K562 (cell line): Measurements from ENCODE around the gene OSBP2. TPM values are rescaled to one million over a fixed set of nuclear protein-coding genes. Genes with fewer than 3 reads are reported as not detected.
A peak's percentile ranks its signal among the peaks of the same experiment; 100 is the strongest.

ENCODE experiments used
- ATAC-seq: fragments of 200-7000 bp; cut with Tn5 transposase; 3 replicates; pipeline ENCODE4 v1.9.1; 2020; ENCODE audit warnings: moderate library complexity
- BruUV-seq: library from RNA; stranded (reverse); fragments of 400-500 nt; replicated peaks from 2 replicates; lab custom pipeline; 2021; lab: Mats Ljungman, UMichigan
- CTCF ChIA-PET: fragments of 300-600 bp; formaldehyde crosslinking; extraction: SDS; loops from one replicate; lab custom pipeline; 2021; ENCODE audit warnings: low intra/inter-chr PET ratio; lab: Yijun Ruan, JAX
- POLR2A ChIA-PET: fragments of 300-600, 350-650 bp; sonication (Branson Sonifier 250); formaldehyde crosslinking; extraction: SDS; loops from one replicate; lab custom pipeline; 2021; ENCODE audit warnings: antibody characterized with exemption, inconsistent platforms; lab: Yijun Ruan, JAX
- DNase-seq, 4 experiments: peaks; one replicate each; pipeline versions ENCODE4 v3.0.0 to v3.0.0-alpha.2; 2011 to 2018; ENCODE audit warnings: low spot score in 3 of 4, mixed read lengths in 3 of 4; ENCODE audit errors: extremely low read depth in 1 of 4
- FAIRE-seq: peaks from 2 replicates; lab custom pipeline; 2011; peaks lifted over from hg19 to GRCh38; lab: Jason Lieb, UNC
- H2AFZ ChIP-seq: 2 replicates; pipeline ENCODE4 v1.6.0; 2011; ENCODE audit warnings: low read depth, low read length, control low read depth, inconsistent platforms
- H3K27ac ChIP-seq: fragments of 200-600 bp; 3 replicates; pipeline ENCODE4 v1.8.0; 2011; ENCODE audit warnings: low read depth, mild to moderate bottlenecking, control low read depth, inconsistent platforms, low read length, moderate library complexity, mixed read lengths; ENCODE audit errors: extremely low read depth
- H3K27me3 ChIP-seq, 2 experiments: fragments of 300-600 bp in 1 of 2; 2 replicates in 1 of 2; 3 replicates in 1 of 2; pipeline versions ENCODE4 v1.6.0 to v1.8.0; 2011; ENCODE audit warnings: inconsistent platforms in 2 of 2, low read length in 2 of 2, mild to moderate bottlenecking in 1 of 2, mixed read lengths in 1 of 2, moderate library complexity in 1 of 2; ENCODE audit not compliant: control insufficient read depth in 2 of 2, insufficient read depth in 2 of 2
- H3K36me3 ChIP-seq: fragments of 300-600 bp; 3 replicates; pipeline ENCODE4 v1.8.0; 2011; ENCODE audit warnings: mild to moderate bottlenecking, low read length, inconsistent platforms; ENCODE audit not compliant: control insufficient read depth, insufficient read depth
- H3K4me1 ChIP-seq, 2 experiments: fragments of 200-600 bp in 1 of 2; replicated peaks in 1 of 2; 2 replicates in 1 of 2; 3 replicates in 1 of 2; pipeline versions ENCODE4 v1.5.1 to v1.8.0; 2011; ENCODE audit warnings: inconsistent platforms in 2 of 2, low read length in 2 of 2, mild to moderate bottlenecking in 1 of 2, mixed read lengths in 1 of 2, moderate library complexity in 1 of 2; ENCODE audit not compliant: control insufficient read depth in 2 of 2, insufficient read depth in 2 of 2
- H3K4me2 ChIP-seq: 2 replicates; pipeline ENCODE4 v1.6.1; 2011; ENCODE audit warnings: low read length, control low read depth, inconsistent platforms, mixed read lengths; ENCODE audit not compliant: insufficient read depth
- H3K4me3 ChIP-seq: fragments of 200-600 bp; sonication (generic), shearing (Covaris generic); 2 replicates; pipeline ENCODE4 v1.5.1; 2016; ENCODE audit warnings: control low read depth, inconsistent platforms
- H3K79me2 ChIP-seq: fragments of 200-600 bp; 3 replicates; pipeline ENCODE4 v1.8.0; 2011; ENCODE audit warnings: low read length, inconsistent platforms; ENCODE audit not compliant: control insufficient read depth, insufficient read depth
- H3K9ac ChIP-seq, 2 experiments: 2 replicates each; pipeline versions ENCODE4 v1.6.0 to v1.6.1; 2011; ENCODE audit warnings: low read depth in 2 of 2, low read length in 2 of 2, control low read depth in 1 of 2, inconsistent platforms in 1 of 2, mild to moderate bottlenecking in 1 of 2, mixed read lengths in 1 of 2; ENCODE audit not compliant: insufficient read depth in 1 of 2
- H3K9me1 ChIP-seq: one replicate; pipeline ENCODE4 v1.6.0; 2011; ENCODE audit warnings: inconsistent platforms, mild to moderate bottlenecking, low read length, moderate library complexity; ENCODE audit not compliant: control insufficient read depth, insufficient read depth
- H3K9me3 ChIP-seq: replicated peaks from 2 replicates; pipeline ENCODE4 v1.5.1; 2011; ENCODE audit warnings: low read depth, low read length, inconsistent platforms; ENCODE audit not compliant: control insufficient read depth, insufficient read depth
- H4K20me1 ChIP-seq: replicated peaks from 2 replicates; pipeline ENCODE4 v1.6.1; 2011; ENCODE audit warnings: low read length, inconsistent platforms, mixed read lengths; ENCODE audit not compliant: control insufficient read depth, insufficient read depth
- CREB3 ChIP-seq: fragments of 450-650 bp; conservative IDR thresholded peaks from 2 replicates; pipeline ENCODE4 v1.6.1; 2016; ENCODE audit warnings: missing genetic modification characterization, low read depth, mild to moderate bottlenecking, missing compliant biosample characterization, moderate library complexity
- HMBOX1 ChIP-seq: sonication (generic); IDR thresholded peaks from 2 replicates; pipeline ENCODE4 v1.6.1; 2016
- MTA3 ChIP-seq: fragments of 450-650 bp; formaldehyde crosslinking; IDR thresholded peaks from 2 replicates; pipeline ENCODE4 v1.6.1; 2017; ENCODE audit warnings: mild to moderate bottlenecking, borderline replicate concordance
- NR2F6 ChIP-seq: fragments of 450-650 bp; formaldehyde crosslinking; IDR thresholded peaks from 2 replicates; pipeline ENCODE4 v1.4.0; 2020; ENCODE audit warnings: mild to moderate bottlenecking
- RBM39 ChIP-seq: fragments of 200-400 bp; formaldehyde crosslinking; optimal IDR thresholded peaks from 2 replicates; pipeline ENCODE3; 2018; ENCODE audit warnings: low read depth, low read length
- SREBF1 ChIP-seq: fragments of 150-350 bp; IDR thresholded peaks from 2 replicates; pipeline ENCODE4 v1.6.1; 2014; ENCODE audit warnings: antibody characterized with exemption, low read depth, low read length, borderline replicate concordance
- YBX1 ChIP-seq: fragments of 450-650 bp; IDR thresholded peaks from 2 replicates; pipeline ENCODE4 v1.7.1; 2016; ENCODE audit warnings: mild to moderate bottlenecking
- WGBS: fragments of 100-300 bp; shearing (Covaris generic); methylation state at CpG from one replicate; pipeline ENCODE4 v1.1.6; 2016; ENCODE audit warnings: low coverage, mixed read lengths; ENCODE audit not compliant: insufficient coverage; ENCODE audit errors: missing lambda C conversion rate; 5-methylcytosine and 5-hydroxymethylcytosine counted together
- in situ Hi-C: fragments of 300-500 bp; cut with MboI; formaldehyde crosslinking; loops from 4 replicates; pipeline ENCODE4 v1.15.0; 2018; ENCODE audit warnings: inconsistent platforms, mixed read lengths
- intact Hi-C: fragments of 100-400 bp; cut with micrococcal nuclease; formaldehyde crosslinking; loops from 2 replicates; pipeline ENCODE4 v1.14.2; 2022
- polyA plus RNA-seq, 8 experiments: library from polyadenylated mRNA; depleted of rRNA in 4 of 8; stranded (reverse) in 5 of 8; unstranded in 3 of 8; fragments of >200 nt; fragmentation: Nextera tagmentation in 2 of 8; fragmentation: Illumina TruSeq in 1 of 8; extraction: Ambion mirVana in 2 of 8; extraction: Trizol in 1 of 8; gene quantifications; 2 replicates each; pipeline versions ENCODE4 v1.2.1 to v1.2.3, GENCODE V29; 2011 to 2014; ENCODE audit warnings: inconsistent platforms in 1 of 8, missing spikeins in 1 of 8
- total RNA-seq, 7 experiments: library from RNA; depleted of rRNA in 6 of 7; stranded (reverse); fragments of >200 nt in 6 of 7; fragmentation: Illumina TruSeq in 2 of 7; extraction: Trizol in 2 of 7; gene quantifications; 2 replicates each; pipeline versions ENCODE4 v1.2.1 to v1.2.3, GENCODE V29; 2011 to 2021; ENCODE audit warnings: low replicate concordance in 1 of 7

The OSBP2 gene
- total and polyA plus RNA-seq, 9 of the 15 experiments (the other 6 are each of a cell fraction or from before 2014, with no cell fraction given), result 0.52 to 29.5 (median 21.6) TPM

- no peak overlapping the region for H3K27ac ChIP-seq
- no peaks in the 10 kb centered on the region for H3K79me2 ChIP-seq
Measured at GRCh38 chr22:30855677-30856518, 161.2 kb downstream of the OSBP2 start.

More at GRCh38 chr22:30855677-30856518, 161.2 kb downstream of the OSBP2 start:
- no peak overlapping the region for H3K9ac ChIP-seq
- intact Hi-C loops, result no loop called here
- BruUV-seq, result no TSS peak
- no peak for FAIRE-seq
- no peak overlapping the region for H3K4me2 ChIP-seq
- no peaks in the 10 kb centered on the region for H3K9me3 ChIP-seq
- no peak for TF ChIP-seq HMBOX1
- TF ChIP-seq NR2F6 (CRISPR knock-in tag), result no peak
- TF ChIP-seq SREBF1, result no peak
- TF ChIP-seq YBX1, result no peak
- no peak for TF ChIP-seq CREB3 (tag)
- TF ChIP-seq RBM39, result no peak
- no peak for TF ChIP-seq MTA3
- TF ChIP-seq, all 486 proteins: peak for 0
- ChIA-PET POLR2A (interaction anchor here (0.8 kb wide), 1 partner anchor 15 kb away, joined by 5 read pairs; no protein-coding TSS in a partner anchor), CTCF (interaction anchor here (0.6 kb wide), 1 partner anchor 43 kb away, joined by 3 read pairs; no protein-coding TSS in a partner anchor)
- no peaks in the 10 kb centered on the region for H4K20me1 ChIP-seq
- no peaks in the 10 kb centered on the region for H3K27me3 ChIP-seq
- H3K4me1 ChIP-seq, result no peaks in the 10 kb centered on the region; a peak in 1 of 5 replicates
- no peak for ATAC-seq
- DNase-seq, result peak in 2 of 4 experiments; percentile 1 to 2
- no peaks in the 10 kb centered on the region for H3K36me3 ChIP-seq
- H3K4me3 ChIP-seq, result no peak overlapping the region
- in situ Hi-C loops, result no loop called here
- WGBS, result 39% methylated on average over 3 of the region's 4 CpGs
- no peaks in the 10 kb centered on the region for H3K9me1 ChIP-seq
- H2AFZ ChIP-seq, result no peak overlapping the region
